KMS-11 (cell line): ENCODE data around the gene HIRIP3.

Experiments used
- H2AFZ ChIP-seq: fragments of 200-600 bp; sonication (generic); 2 replicates; pipeline ENCODE4 v1.6.1; 2016; ENCODE audit warnings: antibody characterized with exemption, mixed run types, low read depth
- H3K27ac ChIP-seq: fragments of 200-600 bp; sonication (generic); 2 replicates; pipeline ENCODE4 v1.6.1; 2016; ENCODE audit warnings: mild to moderate bottlenecking, mixed run types
- H3K27me3 ChIP-seq: fragments of 200-600 bp; sonication (generic); 2 replicates; pipeline ENCODE4 v1.6.1; 2017; ENCODE audit warnings: mild to moderate bottlenecking, low read depth, mixed run types, moderate library complexity; ENCODE audit not compliant: insufficient read depth
- H3K36me3 ChIP-seq: fragments of 200-600 bp; sonication (generic); 2 replicates; pipeline ENCODE4 v1.6.1; 2017; ENCODE audit warnings: mild to moderate bottlenecking, mixed run types; ENCODE audit not compliant: insufficient read depth
- H3K4me1 ChIP-seq: fragments of 200-600 bp; sonication (generic); 2 replicates; pipeline ENCODE4 v1.6.1; 2016; ENCODE audit warnings: mild to moderate bottlenecking, low read depth, mixed run types; ENCODE audit not compliant: poor library complexity, severe bottlenecking
- H3K4me2 ChIP-seq: fragments of 200-600 bp; sonication (generic); 2 replicates; pipeline ENCODE4 v1.7.0; 2016; ENCODE audit warnings: mild to moderate bottlenecking, mixed run types
- H3K4me3 ChIP-seq: fragments of 200-600 bp; sonication (generic); IDR thresholded peaks from 2 replicates; pipeline ENCODE4 v1.6.1; 2017; ENCODE audit warnings: low read depth, low read length, mixed read lengths; ENCODE audit not compliant: insufficient read depth
- H3K79me2 ChIP-seq: fragments of 200-600 bp; sonication (generic); 2 replicates; pipeline ENCODE4 v1.6.1; 2016; ENCODE audit warnings: low read depth, mixed run types; ENCODE audit not compliant: insufficient read depth
- H3K9ac ChIP-seq: fragments of 200-600 bp; sonication (generic); 2 replicates; pipeline ENCODE4 v1.6.1; 2016; ENCODE audit warnings: mild to moderate bottlenecking, mixed run types
- H4K20me1 ChIP-seq: fragments of 200-600 bp; sonication (generic); 2 replicates; pipeline ENCODE4 v1.6.1; 2016; ENCODE audit warnings: mild to moderate bottlenecking, mixed run types; ENCODE audit not compliant: insufficient read depth
- TF ChIP-seq, protein P1 (sequence below): fragments of 200-600 bp; sonication (generic); conservative IDR thresholded peaks from 2 replicates; pipeline ENCODE4 v1.6.1; 2017; ENCODE audit warnings: low read depth, mild to moderate bottlenecking, antibody characterized with exemption, low read length, moderate library complexity, mixed read lengths

Gene HIRIP3

DNA sequence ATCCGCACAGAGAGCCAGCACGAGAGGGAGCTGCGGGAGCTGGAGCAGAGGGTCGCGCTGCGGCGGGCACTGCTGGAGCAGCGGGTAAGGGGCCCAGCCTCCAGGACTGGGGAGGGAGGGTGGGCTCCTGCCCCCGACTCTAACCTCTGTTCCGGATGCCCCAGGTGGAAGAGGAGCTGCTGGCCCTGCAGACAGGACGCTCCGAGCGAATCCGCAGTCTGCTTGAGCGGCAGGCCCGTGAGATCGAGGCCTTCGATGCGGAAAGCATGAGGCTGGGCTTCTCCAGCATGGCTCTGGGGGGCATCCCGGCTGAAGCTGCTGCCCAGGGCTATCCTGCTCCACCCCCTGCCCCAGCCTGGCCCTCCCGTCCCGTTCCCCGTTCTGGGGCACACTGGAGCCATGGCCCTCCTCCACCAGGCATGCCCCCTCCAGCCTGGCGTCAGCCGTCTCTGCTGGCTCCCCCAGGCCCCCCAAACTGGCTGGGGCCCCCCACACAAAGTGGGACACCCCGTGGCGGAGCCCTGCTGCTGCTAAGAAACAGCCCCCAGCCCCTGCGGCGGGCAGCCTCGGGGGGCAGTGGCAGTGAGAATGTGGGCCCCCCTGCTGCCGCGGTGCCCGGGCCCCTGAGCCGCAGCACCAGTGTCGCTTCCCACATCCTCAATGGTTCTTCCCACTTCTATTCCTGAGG lies 4.4 kb downstream of the HIRIP3 start:
- Histone ChIP-seq H3K27me3 (no peaks in the 10 kb centered on the region), H3K9ac (no peak overlapping the region), H3K4me3 (no peak overlapping the region), H3K4me1 (peaks cover 9% of the 10 kb centered on the region), H3K79me2 (no peaks in the 10 kb centered on the region), H3K27ac (no peak overlapping the region), H2AFZ (no peak overlapping the region), H3K36me3 (no peaks in the 10 kb centered on the region), H4K20me1 (no peaks in the 10 kb centered on the region), H3K4me2 (no peak overlapping the region)
- TF ChIP-seq, protein P1, sequence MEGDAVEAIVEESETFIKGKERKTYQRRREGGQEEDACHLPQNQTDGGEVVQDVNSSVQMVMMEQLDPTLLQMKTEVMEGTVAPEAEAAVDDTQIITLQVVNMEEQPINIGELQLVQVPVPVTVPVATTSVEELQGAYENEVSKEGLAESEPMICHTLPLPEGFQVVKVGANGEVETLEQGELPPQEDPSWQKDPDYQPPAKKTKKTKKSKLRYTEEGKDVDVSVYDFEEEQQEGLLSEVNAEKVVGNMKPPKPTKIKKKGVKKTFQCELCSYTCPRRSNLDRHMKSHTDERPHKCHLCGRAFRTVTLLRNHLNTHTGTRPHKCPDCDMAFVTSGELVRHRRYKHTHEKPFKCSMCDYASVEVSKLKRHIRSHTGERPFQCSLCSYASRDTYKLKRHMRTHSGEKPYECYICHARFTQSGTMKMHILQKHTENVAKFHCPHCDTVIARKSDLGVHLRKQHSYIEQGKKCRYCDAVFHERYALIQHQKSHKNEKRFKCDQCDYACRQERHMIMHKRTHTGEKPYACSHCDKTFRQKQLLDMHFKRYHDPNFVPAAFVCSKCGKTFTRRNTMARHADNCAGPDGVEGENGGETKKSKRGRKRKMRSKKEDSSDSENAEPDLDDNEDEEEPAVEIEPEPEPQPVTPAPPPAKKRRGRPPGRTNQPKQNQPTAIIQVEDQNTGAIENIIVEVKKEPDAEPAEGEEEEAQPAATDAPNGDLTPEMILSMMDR, result no peak

DNA sequence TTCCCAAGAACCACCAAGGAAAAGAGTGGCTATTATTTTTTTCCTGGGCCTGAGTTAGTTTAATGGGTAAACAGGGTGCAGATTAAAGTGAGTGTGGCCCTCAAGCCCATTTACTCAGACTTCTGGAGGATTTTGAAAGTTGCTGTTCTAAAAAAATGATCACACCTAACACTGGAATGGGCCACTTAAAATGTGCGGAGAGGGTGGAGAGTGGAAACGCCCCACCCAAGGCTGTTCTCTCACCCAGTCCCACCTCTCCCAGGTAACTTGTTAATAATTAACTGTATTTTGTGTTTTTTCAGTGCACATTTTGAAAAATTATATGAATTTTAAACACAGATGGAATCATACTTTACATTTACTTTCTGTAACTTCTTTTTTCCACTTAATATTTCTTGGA lies 5.4 kb downstream of the HIRIP3 start:
- Histone ChIP-seq H3K4me3 (no peak overlapping the region), H3K27ac (no peak overlapping the region), H3K4me2 (no peak overlapping the region), H3K9ac (no peak overlapping the region), H3K27me3 (no peaks in the 10 kb centered on the region), H3K4me1 (peaks cover 9% of the 10 kb centered on the region), H2AFZ (no peak overlapping the region), H3K79me2 (no peaks in the 10 kb centered on the region), H4K20me1 (no peaks in the 10 kb centered on the region), H3K36me3 (no peaks in the 10 kb centered on the region)
- TF ChIP-seq, protein P1, result no peak

DNA sequence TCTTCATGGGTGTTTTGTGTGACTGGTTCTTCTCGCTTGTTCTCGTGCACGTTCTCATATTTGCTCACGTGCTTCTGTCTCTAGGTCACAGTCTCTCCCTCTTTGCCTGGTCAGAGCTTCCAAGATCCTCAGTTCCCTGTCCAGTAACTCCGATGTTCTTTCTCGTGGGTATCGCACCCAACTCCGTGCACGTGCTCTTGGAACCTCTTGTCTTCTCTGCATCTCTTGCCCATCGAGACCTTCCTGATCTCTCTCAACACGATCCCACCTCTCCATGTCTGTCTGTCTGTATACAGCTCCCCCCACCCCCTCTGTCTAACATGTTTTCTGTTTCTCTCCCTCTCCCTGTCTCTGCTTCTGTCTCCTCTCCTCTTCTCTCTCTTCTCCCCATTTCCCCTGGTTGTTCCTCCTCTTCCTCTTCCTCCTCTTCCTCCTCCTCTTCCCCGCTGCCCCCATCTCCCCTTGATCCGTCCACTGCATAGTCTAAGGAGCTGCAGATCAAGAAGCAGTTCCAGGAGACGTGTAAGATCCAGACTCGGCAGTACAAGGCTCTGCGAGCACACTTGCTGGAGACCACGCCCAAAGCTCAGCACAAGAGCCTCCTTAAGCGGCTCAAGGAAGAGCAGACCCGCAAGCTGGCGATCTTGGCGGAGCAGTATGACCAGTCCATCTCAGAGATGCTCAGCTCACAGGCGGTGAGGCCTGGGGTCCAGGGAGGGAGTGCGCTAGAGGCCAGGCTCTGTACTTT lies 6.1 kb downstream of the HIRIP3 start:
- H2AFZ ChIP-seq, result no peak overlapping the region
- peaks cover 3% of the 10 kb centered on the region for H3K4me1 ChIP-seq
- no peak overlapping the region for H3K4me2 ChIP-seq
- H3K36me3 ChIP-seq, result no peaks in the 10 kb centered on the region
- TF ChIP-seq, protein P1, result no peak
- H3K27me3 ChIP-seq, result no peaks in the 10 kb centered on the region
- no peaks in the 10 kb centered on the region for H3K79me2 ChIP-seq
- no peak overlapping the region for H3K9ac ChIP-seq
- H4K20me1 ChIP-seq, result no peaks in the 10 kb centered on the region
- no peak overlapping the region for H3K27ac ChIP-seq
- H3K4me3 ChIP-seq, result no peak overlapping the region

DNA sequence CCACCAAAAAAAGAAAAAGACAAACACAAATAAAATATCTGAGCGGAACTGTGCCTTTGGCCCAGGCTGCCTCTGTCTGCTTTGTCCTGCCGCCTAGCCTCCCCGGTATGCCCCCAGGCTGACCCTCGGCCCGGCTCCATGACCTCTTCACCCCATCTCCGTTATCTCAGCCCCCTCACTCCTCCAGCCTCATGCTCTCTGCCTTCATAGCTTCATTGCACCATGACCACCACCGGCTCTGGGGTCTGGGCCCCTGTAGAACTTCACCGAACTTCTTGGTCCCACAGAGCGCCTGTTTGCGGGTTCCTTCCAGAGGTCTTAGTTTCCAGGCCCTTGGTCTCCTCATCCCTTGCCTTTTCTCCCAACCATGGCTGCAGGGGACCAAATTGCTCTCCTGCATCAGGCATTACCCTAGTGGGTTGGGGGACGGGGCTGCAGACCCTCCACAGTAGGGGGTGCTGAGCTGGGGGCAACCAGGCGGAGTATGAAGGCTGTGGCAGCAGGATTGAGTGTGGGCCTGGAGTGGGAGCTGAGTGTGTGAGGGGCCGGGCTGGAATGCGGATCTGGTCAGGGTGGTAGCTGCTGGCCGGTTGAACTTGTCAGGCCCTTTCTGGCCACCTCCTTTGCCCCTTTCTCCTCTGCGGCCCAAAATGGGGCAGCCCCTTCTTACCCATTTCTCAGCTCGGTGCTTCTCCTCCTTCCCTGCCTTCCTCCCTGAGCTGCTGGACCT lies 6.9 kb downstream of the HIRIP3 start:
- no peaks in the 10 kb centered on the region for H4K20me1 ChIP-seq
- no peak overlapping the region for H3K4me2 ChIP-seq
- H3K36me3 ChIP-seq, result no peaks in the 10 kb centered on the region
- H3K4me3 ChIP-seq, result no peak overlapping the region
- H3K4me1 ChIP-seq, result no peaks in the 10 kb centered on the region
- H3K27me3 ChIP-seq, result no peaks in the 10 kb centered on the region
- no peak overlapping the region for H3K9ac ChIP-seq
- TF ChIP-seq, protein P1, result no peak
- H3K79me2 ChIP-seq, result no peaks in the 10 kb centered on the region
- H3K27ac ChIP-seq, result no peak overlapping the region
- no peak overlapping the region for H2AFZ ChIP-seq
